Parathyroid adenoma (tissue), 2 donors: ENCODE data around the gene UBASH3A.

Source experiments
- H2AFZ ChIP-seq: fragments of 300-600 bp; sonication (generic); one replicate; pipeline ENCODE4 v1.7.0; 2017; ENCODE audit warnings: antibody characterized with exemption, mild to moderate bottlenecking
- H3K27ac ChIP-seq: fragments of 300-600 bp; sonication (generic); one replicate; pipeline ENCODE4 v1.7.0; 2017
- H3K27me3 ChIP-seq: fragments of 300-600 bp; sonication (generic); one replicate; pipeline ENCODE4 v1.7.0; 2017; ENCODE audit warnings: low read length; ENCODE audit not compliant: control insufficient read depth, insufficient read depth
- H3K36me3 ChIP-seq: fragments of 300-600 bp; sonication (generic); one replicate; pipeline ENCODE4 v1.7.0; 2017; ENCODE audit warnings: low read length; ENCODE audit not compliant: control insufficient read depth, insufficient read depth
- H3K4me1 ChIP-seq: fragments of 300-600 bp; sonication (generic); one replicate; pipeline ENCODE4 v1.7.0; 2017; ENCODE audit warnings: control low read depth
- H3K4me2 ChIP-seq: fragments of 300-600 bp; sonication (generic); one replicate; pipeline ENCODE4 v1.7.0; 2017; ENCODE audit warnings: low read length
- H3K4me3 ChIP-seq: fragments of 300-600 bp; sonication (generic); one replicate; pipeline ENCODE4 v1.7.0; 2017; ENCODE audit warnings: low read depth, low read length
- H3K79me2 ChIP-seq: fragments of 300-600 bp; sonication (generic); one replicate; pipeline ENCODE4 v1.7.0; 2017; ENCODE audit warnings: control low read depth
- H3K9ac ChIP-seq: fragments of 300-600 bp; sonication (generic); one replicate; pipeline ENCODE4 v1.7.0; 2017; ENCODE audit warnings: mild to moderate bottlenecking
- H3K9me3 ChIP-seq: fragments of 300-600 bp; sonication (generic); one replicate; pipeline ENCODE4 v1.7.0; 2017; ENCODE audit warnings: low read length; ENCODE audit not compliant: control insufficient read depth
- CTCF ChIP-seq: fragments of 300-600 bp; sonication (generic); IDR thresholded peaks from one replicate; pipeline ENCODE4 v1.7.0; 2017; ENCODE audit warnings: antibody characterized with exemption, mild to moderate bottlenecking
- donor health status: primary hyperparathyroidism.

UBASH3A gene

GRCh38 chr21:42427809-42428419 lies 24.2 kb downstream of the UBASH3A start:
- Histone ChIP-seq H3K27ac (no peak overlapping the region), H3K4me1 (no peaks in the 10 kb centered on the region), H3K79me2 (no peaks in the 10 kb centered on the region), H3K36me3 (no peaks in the 10 kb centered on the region), H3K4me3 (no peak overlapping the region), H3K9ac (no peak overlapping the region), H3K4me2 (no peak overlapping the region), H3K9me3 (no peaks in the 10 kb centered on the region), H2AFZ (no peak overlapping the region), H3K27me3 (no peaks in the 10 kb centered on the region)
- no peak for TF ChIP-seq CTCF

- Histone ChIP-seq H3K9ac (no peak overlapping the region), H3K4me3 (no peak overlapping the region), H3K9me3 (no peaks in the 10 kb centered on the region), H3K4me2 (no peak overlapping the region), H3K27me3 (no peaks in the 10 kb centered on the region), H3K27ac (no peak overlapping the region), H2AFZ (no peak overlapping the region), H3K36me3 (no peaks in the 10 kb centered on the region), H3K79me2 (no peaks in the 10 kb centered on the region), H3K4me1 (no peaks in the 10 kb centered on the region)
- no peak for TF ChIP-seq CTCF
These were observed 25.3 kb downstream of the UBASH3A start for GRCh38 chr21:42429021-42429420.

GRCh38 chr21:42429856-42430255 lies 26.2 kb downstream of the UBASH3A start:
- Histone ChIP-seq H3K36me3 (no peaks in the 10 kb centered on the region), H2AFZ (no peak overlapping the region), H3K9ac (no peak overlapping the region), H3K4me3 (no peak overlapping the region), H3K27ac (no peak overlapping the region), H3K79me2 (no peaks in the 10 kb centered on the region), H3K4me1 (no peaks in the 10 kb centered on the region), H3K27me3 (no peaks in the 10 kb centered on the region), H3K9me3 (no peaks in the 10 kb centered on the region), H3K4me2 (no peak overlapping the region)
- TF ChIP-seq CTCF, result no peak

GRCh38 chr21:42430521-42430920 lies 26.8 kb downstream of the UBASH3A start:
- Histone ChIP-seq H3K4me2 (no peak overlapping the region), H3K27me3 (no peaks in the 10 kb centered on the region), H3K9ac (no peak overlapping the region), H3K36me3 (no peaks in the 10 kb centered on the region), H2AFZ (no peak overlapping the region), H3K4me1 (no peaks in the 10 kb centered on the region), H3K9me3 (no peaks in the 10 kb centered on the region), H3K4me3 (no peak overlapping the region), H3K27ac (no peak overlapping the region), H3K79me2 (no peaks in the 10 kb centered on the region)
- TF ChIP-seq CTCF, result no peak

GRCh38 chr21:42431196-42431595 lies 27.5 kb downstream of the UBASH3A start:
- Histone ChIP-seq H3K36me3 (no peaks in the 10 kb centered on the region), H3K4me3 (no peak overlapping the region), H3K9me3 (no peaks in the 10 kb centered on the region), H3K4me2 (no peak overlapping the region), H3K4me1 (no peaks in the 10 kb centered on the region), H3K27me3 (no peaks in the 10 kb centered on the region), H3K27ac (no peak overlapping the region), H2AFZ (no peak overlapping the region), H3K9ac (no peak overlapping the region), H3K79me2 (no peaks in the 10 kb centered on the region)
- TF ChIP-seq CTCF, result no peak
